Measurements from ENCODE around the gene GPRIN2.

DNA sequence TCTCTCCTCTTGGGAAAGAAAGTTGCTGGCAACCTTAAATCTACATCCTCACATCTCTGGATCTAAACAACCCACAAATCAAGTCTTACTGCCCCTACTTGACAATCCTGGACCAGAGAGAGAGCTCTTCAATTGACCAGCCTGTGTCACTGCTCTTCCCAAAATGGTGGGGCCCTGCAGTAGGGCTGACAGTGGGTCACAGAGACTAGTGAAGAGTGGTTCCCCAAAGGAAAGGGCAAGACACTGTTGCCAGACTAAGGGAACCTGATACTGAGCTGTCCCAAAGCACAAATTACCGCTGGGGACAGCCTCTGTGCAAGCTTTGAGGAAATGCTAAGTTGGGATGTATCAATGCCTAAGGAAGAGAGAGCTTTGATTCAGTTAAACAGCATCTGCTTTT is 4.5 kb upstream of the GPRIN2 start:
- TF ChIP-seq, protein P1, sequence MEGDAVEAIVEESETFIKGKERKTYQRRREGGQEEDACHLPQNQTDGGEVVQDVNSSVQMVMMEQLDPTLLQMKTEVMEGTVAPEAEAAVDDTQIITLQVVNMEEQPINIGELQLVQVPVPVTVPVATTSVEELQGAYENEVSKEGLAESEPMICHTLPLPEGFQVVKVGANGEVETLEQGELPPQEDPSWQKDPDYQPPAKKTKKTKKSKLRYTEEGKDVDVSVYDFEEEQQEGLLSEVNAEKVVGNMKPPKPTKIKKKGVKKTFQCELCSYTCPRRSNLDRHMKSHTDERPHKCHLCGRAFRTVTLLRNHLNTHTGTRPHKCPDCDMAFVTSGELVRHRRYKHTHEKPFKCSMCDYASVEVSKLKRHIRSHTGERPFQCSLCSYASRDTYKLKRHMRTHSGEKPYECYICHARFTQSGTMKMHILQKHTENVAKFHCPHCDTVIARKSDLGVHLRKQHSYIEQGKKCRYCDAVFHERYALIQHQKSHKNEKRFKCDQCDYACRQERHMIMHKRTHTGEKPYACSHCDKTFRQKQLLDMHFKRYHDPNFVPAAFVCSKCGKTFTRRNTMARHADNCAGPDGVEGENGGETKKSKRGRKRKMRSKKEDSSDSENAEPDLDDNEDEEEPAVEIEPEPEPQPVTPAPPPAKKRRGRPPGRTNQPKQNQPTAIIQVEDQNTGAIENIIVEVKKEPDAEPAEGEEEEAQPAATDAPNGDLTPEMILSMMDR (IDR thresholded peaks at IDR 0.05), result no peak
- TF ChIP-seq POLR2A (IDR thresholded peaks at IDR 0.05), result no peak
